ENCODE data around the gene C17orf114.
"Not testable (repeated sequence)": the region's sequence is repeated elsewhere in the genome, so short reads cannot be mapped to it uniquely, and the experiment has no call there.

DNA sequence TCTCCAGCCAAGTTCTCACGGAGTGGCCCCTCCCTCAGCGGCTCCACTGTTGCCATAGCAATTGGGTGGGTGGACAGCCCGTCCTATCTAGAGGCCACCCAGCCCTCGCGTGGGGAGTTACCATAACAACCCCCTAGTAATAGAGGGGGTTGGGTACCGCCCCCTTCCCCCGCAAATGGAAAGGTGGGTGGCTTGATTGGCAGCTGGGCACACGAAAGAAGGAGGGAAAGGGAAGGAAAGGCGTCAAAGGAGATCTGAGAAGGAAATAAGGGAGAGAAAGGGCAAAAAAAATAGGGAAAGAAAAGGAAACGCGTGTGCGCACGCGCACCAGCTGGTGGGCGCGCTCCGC lies 30.7 kb upstream of the C17orf114 start:
- TF ChIP-seq ZNF530 (tag by site-specific recombination; IDR thresholded peaks at IDR 0.05; ENCODE audit: low read depth); ZNF175 (tag by site-specific recombination; IDR thresholded peaks at IDR 0.05); ZNF23 (tag by site-specific recombination; IDR thresholded peaks at IDR 0.05; ENCODE audit: borderline replicate concordance): not testable (repeated sequence)
- TF ChIP-seq, protein P1, sequence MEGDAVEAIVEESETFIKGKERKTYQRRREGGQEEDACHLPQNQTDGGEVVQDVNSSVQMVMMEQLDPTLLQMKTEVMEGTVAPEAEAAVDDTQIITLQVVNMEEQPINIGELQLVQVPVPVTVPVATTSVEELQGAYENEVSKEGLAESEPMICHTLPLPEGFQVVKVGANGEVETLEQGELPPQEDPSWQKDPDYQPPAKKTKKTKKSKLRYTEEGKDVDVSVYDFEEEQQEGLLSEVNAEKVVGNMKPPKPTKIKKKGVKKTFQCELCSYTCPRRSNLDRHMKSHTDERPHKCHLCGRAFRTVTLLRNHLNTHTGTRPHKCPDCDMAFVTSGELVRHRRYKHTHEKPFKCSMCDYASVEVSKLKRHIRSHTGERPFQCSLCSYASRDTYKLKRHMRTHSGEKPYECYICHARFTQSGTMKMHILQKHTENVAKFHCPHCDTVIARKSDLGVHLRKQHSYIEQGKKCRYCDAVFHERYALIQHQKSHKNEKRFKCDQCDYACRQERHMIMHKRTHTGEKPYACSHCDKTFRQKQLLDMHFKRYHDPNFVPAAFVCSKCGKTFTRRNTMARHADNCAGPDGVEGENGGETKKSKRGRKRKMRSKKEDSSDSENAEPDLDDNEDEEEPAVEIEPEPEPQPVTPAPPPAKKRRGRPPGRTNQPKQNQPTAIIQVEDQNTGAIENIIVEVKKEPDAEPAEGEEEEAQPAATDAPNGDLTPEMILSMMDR (tag by site-specific recombination; IDR thresholded peaks at IDR 0.05), result not testable (repeated sequence)

Measured in HEK293 (cell line).